NCI-H1092 (cell line): ENCODE measurements around the gene C14orf119.

Experiments used
- DNase-seq: peaks from one replicate; lab custom pipeline; 2025; lab: John Stamatoyannopoulos, UW

C14orf119 gene

GRCh38 chr14:23149745-23150144 lies 54.4 kb downstream of the C14orf119 start:
- DNase-seq, result no peak
